Dendritic cell treated with granulocyte-macrophage colony-stimulating factor and Interleukin-4, amounts not matched to agents 40 ng/mL and 50 ng/mL, for 4 days (primary cell): ENCODE data around the gene HMCN2.

Experiments used
- H3K27ac Mint-ChIP-seq: one replicate; pipeline ENCODE4 v1.8.0; 2022; ENCODE audit warnings: mild to moderate bottlenecking, mixed read lengths
- H3K27me3 Mint-ChIP-seq: one replicate; pipeline ENCODE4 v1.8.0; 2022; ENCODE audit warnings: mild to moderate bottlenecking, mixed read lengths
- H3K36me3 Mint-ChIP-seq: one replicate; pipeline ENCODE4 v1.8.0; 2022; ENCODE audit warnings: low read depth, mixed read lengths
- H3K4me1 Mint-ChIP-seq: one replicate; pipeline ENCODE4 v1.8.0; 2022; ENCODE audit warnings: low read depth, mixed read lengths
- H3K4me3 Mint-ChIP-seq: one replicate; pipeline ENCODE4 v1.8.0; 2022; ENCODE audit warnings: mild to moderate bottlenecking, moderate library complexity, mixed read lengths
- H3K9me3 Mint-ChIP-seq: one replicate; pipeline ENCODE4 v1.8.0; 2022; ENCODE audit warnings: mixed read lengths
- intact Hi-C: fragments of 100-400 bp; cut with micrococcal nuclease; formaldehyde crosslinking; loops from one replicate; pipeline ENCODE4 v1.15.0; 2022

The HMCN2 gene

GRCh38 chr9:130446101-130446861, 180.7 kb downstream of the HMCN2 start:
- intact Hi-C loops: no loop called here
- Mint-ChIP-seq H3K4me3 (no peak overlapping the region), H3K27me3 (peaks cover 53% of the 10 kb centered on the region), H3K36me3 (no peaks in the 10 kb centered on the region), H3K4me1 (peaks cover 12% of the 10 kb centered on the region), H3K27ac (no peak overlapping the region), H3K9me3 (peaks cover 10% of the 10 kb centered on the region)

- peaks cover 12% of the 10 kb centered on the region for H3K4me1 Mint-ChIP-seq
- no peaks in the 10 kb centered on the region for H3K36me3 Mint-ChIP-seq
- peaks cover 57% of the 10 kb centered on the region for H3K27me3 Mint-ChIP-seq
- H3K27ac Mint-ChIP-seq: no peak overlapping the region
- intact Hi-C loops: no loop called here
- H3K9me3 Mint-ChIP-seq: peaks cover 2% of the 10 kb centered on the region
- no peak overlapping the region for H3K4me3 Mint-ChIP-seq
Measured at GRCh38 chr9:130447193-130447816, 181.7 kb downstream of the HMCN2 start.

GRCh38 chr9:130448035-130448624, 182.6 kb downstream of the HMCN2 start:
- Mint-ChIP-seq H3K27me3 (peaks cover 56% of the 10 kb centered on the region), H3K27ac (no peak overlapping the region), H3K4me1 (peaks cover 12% of the 10 kb centered on the region), H3K4me3 (no peak overlapping the region), H3K36me3 (no peaks in the 10 kb centered on the region), H3K9me3 (no peaks in the 10 kb centered on the region)
- intact Hi-C loops: no loop called here

- H3K36me3 Mint-ChIP-seq: no peaks in the 10 kb centered on the region
- no peak overlapping the region for H3K27ac Mint-ChIP-seq
- H3K4me3 Mint-ChIP-seq: no peak overlapping the region
- peaks cover 12% of the 10 kb centered on the region for H3K4me1 Mint-ChIP-seq
- no peaks in the 10 kb centered on the region for H3K9me3 Mint-ChIP-seq
- peaks cover 49% of the 10 kb centered on the region for H3K27me3 Mint-ChIP-seq
- intact Hi-C loops: no loop called here
Measured at GRCh38 chr9:130448771-130449603, 183.4 kb downstream of the HMCN2 start.

GRCh38 chr9:130450344-130451003, 184.9 kb downstream of the HMCN2 start:
- Mint-ChIP-seq H3K9me3 (no peaks in the 10 kb centered on the region), H3K36me3 (no peaks in the 10 kb centered on the region), H3K27ac (no peak overlapping the region), H3K4me3 (no peak overlapping the region), H3K4me1 (peaks cover 12% of the 10 kb centered on the region), H3K27me3 (peaks cover 38% of the 10 kb centered on the region)
- intact Hi-C loops: no loop called here

- no peak overlapping the region for H3K4me3 Mint-ChIP-seq
- H3K27ac Mint-ChIP-seq: no peak overlapping the region
- H3K4me1 Mint-ChIP-seq: peaks cover 12% of the 10 kb centered on the region
- no peaks in the 10 kb centered on the region for H3K9me3 Mint-ChIP-seq
- intact Hi-C loops: no loop called here
- H3K36me3 Mint-ChIP-seq: no peaks in the 10 kb centered on the region
- peaks cover 33% of the 10 kb centered on the region for H3K27me3 Mint-ChIP-seq
Measured at GRCh38 chr9:130451004-130451390, 185.4 kb downstream of the HMCN2 start.

GRCh38 chr9:130451509-130452388, 186.2 kb downstream of the HMCN2 start:
- intact Hi-C loops: no loop called here
- no peak overlapping the region for H3K4me3 Mint-ChIP-seq
- no peak overlapping the region for H3K27ac Mint-ChIP-seq
- peaks cover 12% of the 10 kb centered on the region for H3K4me1 Mint-ChIP-seq
- H3K36me3 Mint-ChIP-seq: no peaks in the 10 kb centered on the region
- no peaks in the 10 kb centered on the region for H3K9me3 Mint-ChIP-seq
- peaks cover 31% of the 10 kb centered on the region for H3K27me3 Mint-ChIP-seq

- intact Hi-C loops: no loop called here
- no peaks in the 10 kb centered on the region for H3K36me3 Mint-ChIP-seq
- H3K27me3 Mint-ChIP-seq: peaks cover 31% of the 10 kb centered on the region
Measured at GRCh38 chr9:130452835-130453234, 187.3 kb downstream of the HMCN2 start.

GRCh38 chr9:130453487-130453886, 187.9 kb downstream of the HMCN2 start:
- H3K9me3 Mint-ChIP-seq: no peaks in the 10 kb centered on the region

More at GRCh38 chr9:130452835-130453234, 187.3 kb downstream of the HMCN2 start:
- Mint-ChIP-seq H3K27ac (no peak overlapping the region), H3K4me3 (no peak overlapping the region), H3K9me3 (no peaks in the 10 kb centered on the region), H3K4me1 (peaks cover 6% of the 10 kb centered on the region)

GRCh38 chr9:130454096-130454811, 188.7 kb downstream of the HMCN2 start:
- no peaks in the 10 kb centered on the region for H3K36me3 Mint-ChIP-seq
- intact Hi-C loops: no loop called here
- peaks cover 33% of the 10 kb centered on the region for H3K27me3 Mint-ChIP-seq
- H3K9me3 Mint-ChIP-seq: no peaks in the 10 kb centered on the region
- no peak overlapping the region for H3K27ac Mint-ChIP-seq
- no peak overlapping the region for H3K4me3 Mint-ChIP-seq
- H3K4me1 Mint-ChIP-seq: no peaks in the 10 kb centered on the region

More at GRCh38 chr9:130453487-130453886, 187.9 kb downstream of the HMCN2 start:
- Mint-ChIP-seq H3K4me3 (no peak overlapping the region), H3K36me3 (no peaks in the 10 kb centered on the region), H3K27ac (no peak overlapping the region), H3K4me1 (no peaks in the 10 kb centered on the region), H3K27me3 (peaks cover 35% of the 10 kb centered on the region)
- intact Hi-C loops: no loop called here

GRCh38 chr9:130454812-130455325, 189.3 kb downstream of the HMCN2 start:
- no peaks in the 10 kb centered on the region for H3K9me3 Mint-ChIP-seq
- H3K27me3 Mint-ChIP-seq: peaks cover 31% of the 10 kb centered on the region
- no peak overlapping the region for H3K4me3 Mint-ChIP-seq
- no peaks in the 10 kb centered on the region for H3K4me1 Mint-ChIP-seq
- H3K27ac Mint-ChIP-seq: no peak overlapping the region
- no peaks in the 10 kb centered on the region for H3K36me3 Mint-ChIP-seq
- intact Hi-C loops: no loop called here
